ENCODE data around the gene SLFN12L.

DNA sequence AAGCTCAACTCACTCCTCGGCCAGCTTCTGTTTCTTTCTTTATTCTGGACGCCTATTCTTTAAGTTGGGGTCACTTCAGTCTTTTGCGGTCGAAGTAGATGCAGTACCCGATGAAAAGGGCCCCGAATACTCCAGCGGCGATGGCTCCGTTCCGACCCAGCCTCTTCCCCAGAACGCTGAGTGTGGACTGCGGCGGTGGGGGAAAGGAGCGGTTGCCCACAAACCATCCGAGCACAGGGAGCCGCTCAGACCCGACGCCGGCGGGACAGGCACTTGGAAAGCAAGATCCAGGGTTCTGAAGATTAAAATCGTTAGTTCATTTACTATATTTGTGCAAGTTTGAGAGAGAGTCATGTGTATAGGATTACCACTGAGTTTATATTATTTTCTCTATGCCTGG lies 22.5 kb downstream of the SLFN12L start:
- TF ChIP-seq, protein P1, sequence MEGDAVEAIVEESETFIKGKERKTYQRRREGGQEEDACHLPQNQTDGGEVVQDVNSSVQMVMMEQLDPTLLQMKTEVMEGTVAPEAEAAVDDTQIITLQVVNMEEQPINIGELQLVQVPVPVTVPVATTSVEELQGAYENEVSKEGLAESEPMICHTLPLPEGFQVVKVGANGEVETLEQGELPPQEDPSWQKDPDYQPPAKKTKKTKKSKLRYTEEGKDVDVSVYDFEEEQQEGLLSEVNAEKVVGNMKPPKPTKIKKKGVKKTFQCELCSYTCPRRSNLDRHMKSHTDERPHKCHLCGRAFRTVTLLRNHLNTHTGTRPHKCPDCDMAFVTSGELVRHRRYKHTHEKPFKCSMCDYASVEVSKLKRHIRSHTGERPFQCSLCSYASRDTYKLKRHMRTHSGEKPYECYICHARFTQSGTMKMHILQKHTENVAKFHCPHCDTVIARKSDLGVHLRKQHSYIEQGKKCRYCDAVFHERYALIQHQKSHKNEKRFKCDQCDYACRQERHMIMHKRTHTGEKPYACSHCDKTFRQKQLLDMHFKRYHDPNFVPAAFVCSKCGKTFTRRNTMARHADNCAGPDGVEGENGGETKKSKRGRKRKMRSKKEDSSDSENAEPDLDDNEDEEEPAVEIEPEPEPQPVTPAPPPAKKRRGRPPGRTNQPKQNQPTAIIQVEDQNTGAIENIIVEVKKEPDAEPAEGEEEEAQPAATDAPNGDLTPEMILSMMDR (IDR thresholded peaks at IDR 0.05): no peak
- TF ChIP-seq NFYB (CRISPR knock-in tag; conservative IDR thresholded peaks at IDR 0.05; ENCODE audit: low read depth) (no peak), ETV6 (CRISPR knock-in tag; IDR thresholded peaks at IDR 0.05) (no peak), ESRRA (CRISPR knock-in tag; IDR thresholded peaks at IDR 0.05; ENCODE audit: borderline replicate concordance) (no peak), NR2C2 (CRISPR knock-in tag; IDR thresholded peaks at IDR 0.05) (no peak), TCF7 (CRISPR knock-in tag; IDR thresholded peaks at IDR 0.05; ENCODE audit: low read depth) (no peak), CREB1 (CRISPR knock-in tag; IDR thresholded peaks at IDR 0.05) (no peak), CBFB (CRISPR knock-in tag; IDR thresholded peaks at IDR 0.05; ENCODE audit: low read depth) (no peak)
- TF ChIP-seq, protein P2, sequence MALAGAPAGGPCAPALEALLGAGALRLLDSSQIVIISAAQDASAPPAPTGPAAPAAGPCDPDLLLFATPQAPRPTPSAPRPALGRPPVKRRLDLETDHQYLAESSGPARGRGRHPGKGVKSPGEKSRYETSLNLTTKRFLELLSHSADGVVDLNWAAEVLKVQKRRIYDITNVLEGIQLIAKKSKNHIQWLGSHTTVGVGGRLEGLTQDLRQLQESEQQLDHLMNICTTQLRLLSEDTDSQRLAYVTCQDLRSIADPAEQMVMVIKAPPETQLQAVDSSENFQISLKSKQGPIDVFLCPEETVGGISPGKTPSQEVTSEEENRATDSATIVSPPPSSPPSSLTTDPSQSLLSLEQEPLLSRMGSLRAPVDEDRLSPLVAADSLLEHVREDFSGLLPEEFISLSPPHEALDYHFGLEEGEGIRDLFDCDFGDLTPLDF (CRISPR knock-in tag; IDR thresholded peaks at IDR 0.05): no peak
- TF ChIP-seq, protein P3, sequence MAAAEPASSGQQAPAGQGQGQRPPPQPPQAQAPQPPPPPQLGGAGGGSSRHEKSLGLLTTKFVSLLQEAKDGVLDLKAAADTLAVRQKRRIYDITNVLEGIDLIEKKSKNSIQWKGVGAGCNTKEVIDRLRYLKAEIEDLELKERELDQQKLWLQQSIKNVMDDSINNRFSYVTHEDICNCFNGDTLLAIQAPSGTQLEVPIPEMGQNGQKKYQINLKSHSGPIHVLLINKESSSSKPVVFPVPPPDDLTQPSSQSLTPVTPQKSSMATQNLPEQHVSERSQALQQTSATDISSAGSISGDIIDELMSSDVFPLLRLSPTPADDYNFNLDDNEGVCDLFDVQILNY (CRISPR knock-in tag; IDR thresholded peaks at IDR 0.05): no peak
- TF ChIP-seq, protein P4, sequence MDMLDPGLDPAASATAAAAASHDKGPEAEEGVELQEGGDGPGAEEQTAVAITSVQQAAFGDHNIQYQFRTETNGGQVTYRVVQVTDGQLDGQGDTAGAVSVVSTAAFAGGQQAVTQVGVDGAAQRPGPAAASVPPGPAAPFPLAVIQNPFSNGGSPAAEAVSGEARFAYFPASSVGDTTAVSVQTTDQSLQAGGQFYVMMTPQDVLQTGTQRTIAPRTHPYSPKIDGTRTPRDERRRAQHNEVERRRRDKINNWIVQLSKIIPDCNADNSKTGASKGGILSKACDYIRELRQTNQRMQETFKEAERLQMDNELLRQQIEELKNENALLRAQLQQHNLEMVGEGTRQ (CRISPR knock-in tag; IDR thresholded peaks at IDR 0.05): no peak
- TF ChIP-seq, protein P5, sequence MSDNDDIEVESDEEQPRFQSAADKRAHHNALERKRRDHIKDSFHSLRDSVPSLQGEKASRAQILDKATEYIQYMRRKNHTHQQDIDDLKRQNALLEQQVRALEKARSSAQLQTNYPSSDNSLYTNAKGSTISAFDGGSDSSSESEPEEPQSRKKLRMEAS (CRISPR knock-in tag; IDR thresholded peaks at IDR 0.05): no peak
- TF ChIP-seq, protein P6, sequence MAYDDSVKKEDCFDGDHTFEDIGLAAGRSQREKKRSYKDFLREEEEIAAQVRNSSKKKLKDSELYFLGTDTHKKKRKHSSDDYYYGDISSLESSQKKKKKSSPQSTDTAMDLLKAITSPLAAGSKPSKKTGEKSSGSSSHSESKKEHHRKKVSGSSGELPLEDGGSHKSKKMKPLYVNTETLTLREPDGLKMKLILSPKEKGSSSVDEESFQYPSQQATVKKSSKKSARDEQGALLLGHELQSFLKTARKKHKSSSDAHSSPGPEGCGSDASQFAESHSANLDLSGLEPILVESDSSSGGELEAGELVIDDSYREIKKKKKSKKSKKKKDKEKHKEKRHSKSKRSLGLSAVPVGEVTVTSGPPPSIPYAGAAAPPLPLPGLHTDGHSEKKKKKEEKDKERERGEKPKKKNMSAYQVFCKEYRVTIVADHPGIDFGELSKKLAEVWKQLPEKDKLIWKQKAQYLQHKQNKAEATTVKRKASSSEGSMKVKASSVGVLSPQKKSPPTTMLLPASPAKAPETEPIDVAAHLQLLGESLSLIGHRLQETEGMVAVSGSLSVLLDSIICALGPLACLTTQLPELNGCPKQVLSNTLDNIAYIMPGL (CRISPR knock-in tag; IDR thresholded peaks at IDR 0.05): no peak

All from WTC11 (cell line).